SK-N-SH treated with all-trans-retinoic acid at 6 μM for 48 hours (cell line): ENCODE data around the gene RINL.

Source experiments
- ATAC-seq: fragments of 200-7000 bp; cut with Tn5 transposase; 3 replicates; pipeline ENCODE4 v1.9.1; 2020; ENCODE audit warnings: mild to moderate bottlenecking, moderate library complexity
- ARNTL ChIP-seq: fragments of 450-650 bp; formaldehyde crosslinking; IDR thresholded peaks from 2 replicates; pipeline ENCODE4 v1.5.0; 2020; ENCODE audit warnings: low read depth, mild to moderate bottlenecking, moderate library complexity, borderline replicate concordance
- BACH2 ChIP-seq: fragments of 250-450 bp; sonication (Bioruptor Pico); IDR thresholded peaks from 2 replicates; pipeline ENCODE4 v1.9.0; 2021; ENCODE audit warnings: mild to moderate bottlenecking, borderline replicate concordance
- CSDC2 ChIP-seq: fragments of 250-450 bp; sonication (Bioruptor Pico); IDR thresholded peaks from 2 replicates; pipeline ENCODE4 v1.5.0; 2020; ENCODE audit warnings: mild to moderate bottlenecking, moderate library complexity
- ESRRG ChIP-seq: fragments of 250-450 bp; sonication (Bioruptor Pico); IDR thresholded peaks from 2 replicates; pipeline ENCODE4 v1.6.1; 2021; ENCODE audit warnings: mild to moderate bottlenecking
- GLIS3 ChIP-seq: fragments of 250-450 bp; sonication (Bioruptor Pico); IDR thresholded peaks from 2 replicates; pipeline ENCODE4 v1.5.0; 2020; ENCODE audit warnings: mild to moderate bottlenecking, moderate library complexity
- ISL1 ChIP-seq: fragments of 250-450 bp; sonication (Bioruptor Pico); IDR thresholded peaks from 2 replicates; pipeline ENCODE4 v2.1.2; 2022; ENCODE audit warnings: mild to moderate bottlenecking, moderate library complexity
- OSR1 ChIP-seq: fragments of 250-450 bp; sonication (Bioruptor Pico); IDR thresholded peaks from 2 replicates; pipeline ENCODE4 v1.8.0; 2022; ENCODE audit warnings: moderate library complexity, mild to moderate bottlenecking, inconsistent platforms
- PPARA ChIP-seq: fragments of 250-450 bp; sonication (Bioruptor Pico); IDR thresholded peaks from 2 replicates; pipeline ENCODE4 v1.5.0; 2020; ENCODE audit warnings: mild to moderate bottlenecking, borderline replicate concordance
- RARB ChIP-seq: fragments of 250-450 bp; sonication (Bioruptor Pico); IDR thresholded peaks from 2 replicates; pipeline ENCODE4 v1.8.0; 2021; ENCODE audit warnings: mild to moderate bottlenecking, moderate library complexity
- SNAI2 ChIP-seq: fragments of 250-450 bp; sonication (Bioruptor Pico); IDR thresholded peaks from 2 replicates; pipeline ENCODE4 v1.5.0; 2020; ENCODE audit warnings: mild to moderate bottlenecking, moderate library complexity
- TCF4 ChIP-seq: fragments of 250-450 bp; sonication (Bioruptor Pico); IDR thresholded peaks from 2 replicates; pipeline ENCODE4 v1.8.0; 2021; ENCODE audit warnings: mild to moderate bottlenecking, moderate library complexity, borderline replicate concordance
- TOX ChIP-seq: fragments of 250-450 bp; sonication (Bioruptor Pico); IDR thresholded peaks from 2 replicates; pipeline ENCODE4 v1.8.0; 2021; ENCODE audit warnings: mild to moderate bottlenecking, moderate library complexity, borderline replicate concordance
- ZC3H10 ChIP-seq: fragments of 250-450 bp; sonication (Bioruptor Pico); IDR thresholded peaks from 2 replicates; pipeline ENCODE4 v1.5.1; 2021; ENCODE audit warnings: mild to moderate bottlenecking, moderate library complexity
- ZFP3 ChIP-seq: fragments of 250-450 bp; sonication (Bioruptor Pico); IDR thresholded peaks from 2 replicates; pipeline ENCODE4 v1.5.0; 2020; ENCODE audit warnings: mild to moderate bottlenecking, moderate library complexity
- ZFP30 ChIP-seq: fragments of 450-650 bp; formaldehyde crosslinking; IDR thresholded peaks from 2 replicates; pipeline ENCODE4 v1.5.0; 2022; ENCODE audit warnings: mild to moderate bottlenecking, moderate library complexity
- ZNF565 ChIP-seq: fragments of 450-650 bp; formaldehyde crosslinking; conservative IDR thresholded peaks from 2 replicates; pipeline ENCODE4 v1.5.0; 2020; ENCODE audit warnings: low read depth, mild to moderate bottlenecking, moderate library complexity
- ZNF70 ChIP-seq: fragments of 450-650 bp; formaldehyde crosslinking; IDR thresholded peaks from 2 replicates; pipeline ENCODE4 v1.5.0; 2020; ENCODE audit warnings: mild to moderate bottlenecking, moderate library complexity
- ZNF8 ChIP-seq: fragments of 450-650 bp; formaldehyde crosslinking; IDR thresholded peaks from 2 replicates; pipeline ENCODE4 v1.5.0; 2020; ENCODE audit warnings: mild to moderate bottlenecking, moderate library complexity
- TF ChIP-seq, protein P1 (sequence below): fragments of 250-450 bp; sonication (Bioruptor Pico); IDR thresholded peaks from 2 replicates; pipeline ENCODE4 v1.8.0; 2021; ENCODE audit warnings: low read depth, mild to moderate bottlenecking, moderate library complexity, borderline replicate concordance
- TF ChIP-seq, protein P2 (sequence below): fragments of 250-450 bp; sonication (Bioruptor Pico); IDR thresholded peaks from 2 replicates; pipeline ENCODE4 v1.5.0; 2020; ENCODE audit warnings: mild to moderate bottlenecking, moderate library complexity
- TF ChIP-seq, protein P3 (sequence below): fragments of 250-450 bp; sonication (Bioruptor Pico); IDR thresholded peaks from 2 replicates; pipeline ENCODE4 v1.5.1; 2020; ENCODE audit warnings: low read depth, mild to moderate bottlenecking, moderate library complexity
- TF ChIP-seq, protein P4 (sequence below): fragments of 250-450 bp; sonication (Bioruptor Pico); IDR thresholded peaks from 2 replicates; pipeline ENCODE4 v1.5.1; 2021; ENCODE audit warnings: mild to moderate bottlenecking, moderate library complexity
- TF ChIP-seq, protein P5 (sequence below): fragments of 250-450 bp; sonication (Bioruptor Pico); IDR thresholded peaks from 2 replicates; pipeline ENCODE4 v1.8.0; 2020; ENCODE audit warnings: mild to moderate bottlenecking, moderate library complexity, borderline replicate concordance

RINL gene

DNA sequence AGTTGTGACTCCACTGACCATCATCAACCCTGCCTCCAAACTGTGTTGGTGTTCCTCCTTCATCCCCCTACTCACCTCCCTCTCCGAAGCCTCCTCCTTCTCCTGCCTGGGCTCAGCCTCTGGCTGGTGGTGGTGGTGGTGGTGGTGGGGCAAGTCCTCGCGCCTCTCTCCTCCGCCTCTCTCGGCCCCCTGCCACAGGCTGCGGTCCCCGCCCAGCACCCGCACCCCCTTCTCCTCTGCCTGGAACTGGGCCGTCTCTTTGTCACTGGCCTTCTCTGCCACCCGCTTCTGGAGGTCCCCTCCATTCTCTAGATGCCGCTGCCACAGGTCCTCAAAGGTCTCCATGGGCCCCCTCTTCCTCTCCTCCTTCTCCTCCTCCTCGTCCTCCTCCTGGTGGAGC lies 32.4 kb upstream of the RINL start:
- TF ChIP-seq, protein P1, sequence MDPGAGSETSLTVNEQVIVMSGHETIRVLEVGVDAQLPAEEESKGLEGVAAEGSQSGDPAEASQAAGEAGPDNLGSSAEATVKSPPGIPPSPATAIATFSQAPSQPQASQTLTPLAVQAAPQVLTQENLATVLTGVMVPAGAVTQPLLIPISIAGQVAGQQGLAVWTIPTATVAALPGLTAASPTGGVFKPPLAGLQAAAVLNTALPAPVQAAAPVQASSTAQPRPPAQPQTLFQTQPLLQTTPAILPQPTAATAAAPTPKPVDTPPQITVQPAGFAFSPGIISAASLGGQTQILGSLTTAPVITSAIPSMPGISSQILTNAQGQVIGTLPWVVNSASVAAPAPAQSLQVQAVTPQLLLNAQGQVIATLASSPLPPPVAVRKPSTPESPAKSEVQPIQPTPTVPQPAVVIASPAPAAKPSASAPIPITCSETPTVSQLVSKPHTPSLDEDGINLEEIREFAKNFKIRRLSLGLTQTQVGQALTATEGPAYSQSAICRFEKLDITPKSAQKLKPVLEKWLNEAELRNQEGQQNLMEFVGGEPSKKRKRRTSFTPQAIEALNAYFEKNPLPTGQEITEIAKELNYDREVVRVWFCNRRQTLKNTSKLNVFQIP (CRISPR knock-in tag) = no peak
- TF ChIP-seq TCF4 (CRISPR knock-in tag) (no peak), ZNF70 (CRISPR knock-in tag) (no peak), ZNF8 (CRISPR knock-in tag) (no peak), ARNTL (no peak)
- no peak for ATAC-seq

DNA sequence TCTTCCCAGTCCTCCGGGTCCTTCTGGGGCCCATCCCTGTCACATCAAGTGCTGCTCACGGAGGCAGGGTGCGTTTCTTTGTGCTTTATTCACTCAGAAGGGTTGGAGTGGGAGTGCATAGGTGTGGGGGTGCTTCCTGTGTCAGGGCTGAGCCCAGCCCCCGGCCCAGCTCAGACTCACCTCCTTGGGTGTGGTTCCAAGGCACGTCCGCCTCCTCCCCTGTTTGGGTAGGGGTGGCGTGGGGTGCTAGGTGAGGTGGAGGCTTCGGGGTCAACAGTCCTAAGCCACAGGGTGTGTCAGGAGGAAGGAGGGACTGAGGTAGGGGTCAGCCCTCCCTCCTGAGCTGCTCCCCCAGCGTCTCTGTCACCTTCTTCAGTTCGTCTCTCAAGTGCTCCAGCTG lies 30.8 kb upstream of the RINL start:
- ATAC-seq = no peak
- TF ChIP-seq ZNF8 (CRISPR knock-in tag) = no peak

DNA sequence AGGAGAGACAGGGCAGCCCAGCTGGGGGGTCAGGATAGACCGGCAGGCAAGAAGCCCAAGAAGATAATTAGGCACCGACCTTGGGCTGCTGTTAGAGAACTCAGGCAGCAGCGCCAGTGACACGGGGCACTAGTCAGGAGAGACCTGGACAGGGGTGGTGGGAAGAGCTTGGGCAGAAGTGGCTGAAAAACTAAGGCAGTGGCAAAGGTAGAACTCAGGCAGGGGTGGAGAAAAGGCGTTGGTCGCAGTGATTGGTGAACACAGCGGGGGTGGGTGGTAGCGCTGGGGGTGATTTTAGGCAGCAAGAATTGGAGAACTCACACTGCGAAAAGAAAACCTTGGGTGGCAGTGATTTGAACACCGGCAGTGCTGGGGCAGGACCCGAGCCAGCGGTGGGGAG lies 29.6 kb upstream of the RINL start:
- TF ChIP-seq ZNF565 (CRISPR knock-in tag) (no peak), CSDC2 (CRISPR knock-in tag) (no peak), GLIS3 (CRISPR knock-in tag) (no peak), BACH2 (CRISPR knock-in tag) (no peak), ESRRG (no peak), TCF4 (CRISPR knock-in tag) (no peak), ZFP3 (CRISPR knock-in tag) (no peak), TOX (CRISPR knock-in tag) (no peak), PPARA (no peak), SNAI2 (no peak)
- TF ChIP-seq, protein P2, sequence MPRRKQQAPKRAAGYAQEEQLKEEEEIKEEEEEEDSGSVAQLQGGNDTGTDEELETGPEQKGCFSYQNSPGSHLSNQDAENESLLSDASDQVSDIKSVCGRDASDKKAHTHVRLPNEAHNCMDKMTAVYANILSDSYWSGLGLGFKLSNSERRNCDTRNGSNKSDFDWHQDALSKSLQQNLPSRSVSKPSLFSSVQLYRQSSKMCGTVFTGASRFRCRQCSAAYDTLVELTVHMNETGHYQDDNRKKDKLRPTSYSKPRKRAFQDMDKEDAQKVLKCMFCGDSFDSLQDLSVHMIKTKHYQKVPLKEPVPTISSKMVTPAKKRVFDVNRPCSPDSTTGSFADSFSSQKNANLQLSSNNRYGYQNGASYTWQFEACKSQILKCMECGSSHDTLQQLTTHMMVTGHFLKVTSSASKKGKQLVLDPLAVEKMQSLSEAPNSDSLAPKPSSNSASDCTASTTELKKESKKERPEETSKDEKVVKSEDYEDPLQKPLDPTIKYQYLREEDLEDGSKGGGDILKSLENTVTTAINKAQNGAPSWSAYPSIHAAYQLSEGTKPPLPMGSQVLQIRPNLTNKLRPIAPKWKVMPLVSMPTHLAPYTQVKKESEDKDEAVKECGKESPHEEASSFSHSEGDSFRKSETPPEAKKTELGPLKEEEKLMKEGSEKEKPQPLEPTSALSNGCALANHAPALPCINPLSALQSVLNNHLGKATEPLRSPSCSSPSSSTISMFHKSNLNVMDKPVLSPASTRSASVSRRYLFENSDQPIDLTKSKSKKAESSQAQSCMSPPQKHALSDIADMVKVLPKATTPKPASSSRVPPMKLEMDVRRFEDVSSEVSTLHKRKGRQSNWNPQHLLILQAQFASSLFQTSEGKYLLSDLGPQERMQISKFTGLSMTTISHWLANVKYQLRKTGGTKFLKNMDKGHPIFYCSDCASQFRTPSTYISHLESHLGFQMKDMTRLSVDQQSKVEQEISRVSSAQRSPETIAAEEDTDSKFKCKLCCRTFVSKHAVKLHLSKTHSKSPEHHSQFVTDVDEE (CRISPR knock-in tag) = no peak
- ATAC-seq = no peak

DNA sequence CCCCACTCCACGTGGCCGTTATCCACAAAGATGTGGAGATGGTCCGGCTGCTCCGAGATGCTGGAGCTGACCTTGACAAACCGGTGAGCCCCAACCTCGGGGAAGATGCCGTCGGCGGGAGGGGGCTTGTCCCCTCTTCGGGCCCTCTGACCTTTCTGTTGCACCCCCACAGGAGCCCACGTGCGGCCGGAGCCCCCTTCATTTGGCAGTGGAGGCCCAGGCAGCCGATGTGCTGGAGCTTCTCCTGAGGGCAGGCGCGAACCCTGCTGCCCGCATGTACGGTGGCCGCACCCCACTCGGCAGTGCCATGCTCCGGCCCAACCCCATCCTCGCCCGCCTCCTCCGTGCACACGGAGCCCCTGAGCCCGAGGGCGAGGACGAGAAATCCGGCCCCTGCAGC lies 29.2 kb upstream of the RINL start:
- ATAC-seq = no peak

More for the DNA sequence above, 29.2 kb upstream of the RINL start:
- TF ChIP-seq SNAI2 (no peak), ZNF8 (CRISPR knock-in tag) (no peak), GLIS3 (CRISPR knock-in tag) (no peak), TOX (CRISPR knock-in tag) (no peak), TCF4 (CRISPR knock-in tag) (no peak), ISL1 (CRISPR knock-in tag) (no peak), CSDC2 (CRISPR knock-in tag) (no peak), OSR1 (no peak), RARB (no peak), ZC3H10 (CRISPR knock-in tag) (no peak), ZFP30 (CRISPR knock-in tag) (no peak), ESRRG (no peak), BACH2 (CRISPR knock-in tag) (no peak), ZNF70 (CRISPR knock-in tag) (no peak), ARNTL (no peak)
- TF ChIP-seq, protein P3, sequence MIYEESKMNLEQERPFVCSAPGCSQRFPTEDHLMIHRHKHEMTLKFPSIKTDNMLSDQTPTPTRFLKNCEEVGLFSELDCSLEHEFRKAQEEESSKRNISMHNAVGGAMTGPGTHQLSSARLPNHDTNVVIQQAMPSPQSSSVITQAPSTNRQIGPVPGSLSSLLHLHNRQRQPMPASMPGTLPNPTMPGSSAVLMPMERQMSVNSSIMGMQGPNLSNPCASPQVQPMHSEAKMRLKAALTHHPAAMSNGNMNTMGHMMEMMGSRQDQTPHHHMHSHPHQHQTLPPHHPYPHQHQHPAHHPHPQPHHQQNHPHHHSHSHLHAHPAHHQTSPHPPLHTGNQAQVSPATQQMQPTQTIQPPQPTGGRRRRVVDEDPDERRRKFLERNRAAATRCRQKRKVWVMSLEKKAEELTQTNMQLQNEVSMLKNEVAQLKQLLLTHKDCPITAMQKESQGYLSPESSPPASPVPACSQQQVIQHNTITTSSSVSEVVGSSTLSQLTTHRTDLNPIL = no peak
- TF ChIP-seq, protein P4, sequence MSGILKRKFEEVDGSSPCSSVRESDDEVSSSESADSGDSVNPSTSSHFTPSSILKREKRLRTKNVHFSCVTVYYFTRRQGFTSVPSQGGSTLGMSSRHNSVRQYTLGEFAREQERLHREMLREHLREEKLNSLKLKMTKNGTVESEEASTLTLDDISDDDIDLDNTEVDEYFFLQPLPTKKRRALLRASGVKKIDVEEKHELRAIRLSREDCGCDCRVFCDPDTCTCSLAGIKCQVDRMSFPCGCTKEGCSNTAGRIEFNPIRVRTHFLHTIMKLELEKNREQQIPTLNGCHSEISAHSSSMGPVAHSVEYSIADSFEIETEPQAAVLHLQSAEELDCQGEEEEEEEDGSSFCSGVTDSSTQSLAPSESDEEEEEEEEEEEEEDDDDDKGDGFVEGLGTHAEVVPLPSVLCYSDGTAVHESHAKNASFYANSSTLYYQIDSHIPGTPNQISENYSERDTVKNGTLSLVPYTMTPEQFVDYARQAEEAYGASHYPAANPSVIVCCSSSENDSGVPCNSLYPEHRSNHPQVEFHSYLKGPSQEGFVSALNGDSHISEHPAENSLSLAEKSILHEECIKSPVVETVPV = no peak
- TF ChIP-seq, protein P5, sequence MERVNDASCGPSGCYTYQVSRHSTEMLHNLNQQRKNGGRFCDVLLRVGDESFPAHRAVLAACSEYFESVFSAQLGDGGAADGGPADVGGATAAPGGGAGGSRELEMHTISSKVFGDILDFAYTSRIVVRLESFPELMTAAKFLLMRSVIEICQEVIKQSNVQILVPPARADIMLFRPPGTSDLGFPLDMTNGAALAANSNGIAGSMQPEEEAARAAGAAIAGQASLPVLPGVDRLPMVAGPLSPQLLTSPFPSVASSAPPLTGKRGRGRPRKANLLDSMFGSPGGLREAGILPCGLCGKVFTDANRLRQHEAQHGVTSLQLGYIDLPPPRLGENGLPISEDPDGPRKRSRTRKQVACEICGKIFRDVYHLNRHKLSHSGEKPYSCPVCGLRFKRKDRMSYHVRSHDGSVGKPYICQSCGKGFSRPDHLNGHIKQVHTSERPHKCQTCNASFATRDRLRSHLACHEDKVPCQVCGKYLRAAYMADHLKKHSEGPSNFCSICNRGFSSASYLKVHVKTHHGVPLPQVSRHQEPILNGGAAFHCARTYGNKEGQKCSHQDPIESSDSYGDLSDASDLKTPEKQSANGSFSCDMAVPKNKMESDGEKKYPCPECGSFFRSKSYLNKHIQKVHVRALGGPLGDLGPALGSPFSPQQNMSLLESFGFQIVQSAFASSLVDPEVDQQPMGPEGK (CRISPR knock-in tag) = no peak
- TF ChIP-seq, protein P2 (CRISPR knock-in tag) = no peak
- TF ChIP-seq, protein P1 (CRISPR knock-in tag) = no peak
- TF ChIP-seq, all 23 proteins: peak for 0
